NCI-H1436 (cell line): ENCODE data around the gene TBCE.
"Not testable (repeated sequence)": the region's sequence is repeated elsewhere in the genome, so short reads cannot be mapped to it uniquely, and the experiment has no call there.

Source experiments
- DNase-seq: peaks from one replicate; lab custom pipeline; 2025; lab: John Stamatoyannopoulos, UW

The TBCE gene

DNA sequence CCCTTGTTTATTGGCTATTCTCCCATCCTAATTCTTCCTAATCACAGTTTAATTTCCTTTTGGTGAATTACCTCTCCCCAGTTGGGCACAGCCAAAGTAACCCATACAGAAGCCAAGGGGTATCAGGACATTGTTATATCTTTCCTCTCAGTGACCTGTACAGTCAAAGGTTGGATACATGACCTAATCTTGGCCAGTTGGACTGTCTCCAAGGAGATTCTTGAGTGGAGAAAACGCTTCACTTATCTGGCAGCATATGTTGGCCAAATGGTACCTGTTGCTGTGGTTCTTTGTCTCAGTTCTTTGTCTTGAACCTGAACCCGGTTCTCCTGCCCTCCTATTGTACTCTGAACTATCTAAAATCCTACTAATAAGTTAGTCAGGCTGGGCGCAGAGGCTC is 15.3 kb upstream of the TBCE start:
- DNase-seq = no peak

DNA sequence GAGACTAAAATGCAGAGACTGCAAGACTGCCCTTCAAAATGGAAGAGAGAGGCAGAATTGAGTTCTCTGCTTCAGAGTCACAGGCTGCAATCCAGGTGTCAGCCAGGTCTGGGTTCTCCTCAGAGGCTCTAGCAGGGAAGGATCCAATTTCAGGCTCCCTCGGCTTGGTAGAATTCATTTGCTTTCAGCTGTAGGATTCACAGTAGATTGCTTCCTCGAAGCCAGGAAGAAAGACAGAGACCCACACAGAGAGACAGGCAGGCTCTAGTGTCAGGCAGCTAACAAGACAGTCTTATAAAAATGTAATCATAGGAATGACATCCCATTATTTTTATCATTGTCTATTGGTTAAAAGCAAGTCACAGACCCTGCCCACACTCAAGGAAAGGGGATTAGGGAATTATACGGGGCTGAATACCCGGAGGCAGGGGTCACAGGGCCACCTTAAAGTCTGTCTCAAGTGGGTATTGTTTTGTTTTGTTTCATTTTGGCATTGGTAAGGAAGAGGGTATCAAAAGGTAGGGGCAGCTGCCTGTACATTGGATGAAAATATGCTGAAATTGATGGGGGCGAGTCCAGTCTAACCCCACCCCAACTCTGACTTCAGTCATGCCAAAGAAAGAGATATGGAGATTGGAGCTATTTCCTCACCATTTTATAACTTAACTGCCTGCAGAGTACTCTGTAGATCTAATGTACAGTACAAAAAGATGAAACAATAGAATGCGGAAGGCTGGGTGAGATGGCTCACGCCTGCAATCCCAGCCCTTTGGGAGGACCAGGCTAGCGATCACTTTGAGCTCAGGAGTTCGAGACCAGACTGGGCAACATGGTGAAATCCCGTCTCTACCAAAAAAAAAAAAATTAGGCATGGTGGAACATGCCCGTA is 9.5 kb upstream of the TBCE start:
- DNase-seq = peak; percentile 37

DNA sequence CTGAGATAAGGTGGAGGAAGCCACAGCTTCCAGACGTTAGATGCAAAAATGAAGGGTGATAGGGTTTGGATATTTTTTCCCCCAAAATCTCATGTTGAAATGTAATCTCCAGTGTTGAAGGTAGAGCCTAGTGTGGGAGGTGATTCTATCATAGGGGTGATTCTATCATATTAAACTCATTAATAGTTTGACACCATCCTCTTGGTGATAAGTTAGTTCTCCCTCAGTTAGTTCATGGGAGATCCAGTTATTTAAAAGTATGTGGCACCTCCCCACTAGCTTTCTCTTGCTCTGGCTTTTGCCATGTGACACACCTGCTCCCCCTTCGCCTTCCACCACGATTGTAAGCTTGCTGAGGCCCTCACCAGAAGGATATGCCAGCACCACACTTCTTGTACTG is 8.3 kb upstream of the TBCE start:
- no peak for DNase-seq

DNA sequence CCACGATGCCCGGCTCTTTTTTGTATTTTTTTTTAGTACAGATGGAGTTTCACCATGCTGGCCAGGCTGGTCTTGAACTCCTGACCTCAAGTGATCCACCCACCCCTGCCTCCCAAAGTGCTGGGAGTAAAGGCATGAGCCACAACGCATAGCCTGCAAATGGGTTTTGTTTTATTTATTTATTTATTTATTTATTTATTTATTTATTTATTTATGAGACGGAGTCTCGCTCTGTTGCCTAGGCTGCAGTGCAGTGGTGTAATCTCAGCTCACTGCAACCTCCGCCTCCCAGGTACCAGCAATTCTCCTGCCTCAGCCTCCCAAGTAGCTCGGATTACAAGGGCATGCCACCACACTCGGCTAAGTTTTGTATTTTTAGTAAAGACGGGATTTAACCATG is 3.0 kb upstream of the TBCE start:
- DNase-seq = not testable (repeated sequence)

DNA sequence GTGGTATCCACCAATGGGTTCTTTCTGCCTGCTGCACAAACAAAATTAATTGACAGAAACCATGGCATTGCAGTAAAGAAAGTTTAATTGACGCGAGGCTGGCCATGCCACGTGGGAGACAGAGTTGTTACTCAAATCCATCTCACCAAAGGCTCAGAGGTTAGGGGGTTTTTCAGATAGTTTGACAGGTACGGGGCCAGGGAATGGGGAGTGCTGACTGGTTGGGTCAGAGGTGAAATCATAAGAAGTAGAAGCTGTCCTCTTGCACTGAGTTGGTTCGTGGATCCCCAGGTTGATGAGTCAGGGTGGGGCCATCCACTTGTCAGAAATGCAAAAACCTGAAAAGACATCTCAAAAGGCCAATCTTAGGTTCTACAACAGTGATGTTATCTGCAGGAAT is 941 bp upstream of the TBCE start:
- DNase-seq = no peak

DNA sequence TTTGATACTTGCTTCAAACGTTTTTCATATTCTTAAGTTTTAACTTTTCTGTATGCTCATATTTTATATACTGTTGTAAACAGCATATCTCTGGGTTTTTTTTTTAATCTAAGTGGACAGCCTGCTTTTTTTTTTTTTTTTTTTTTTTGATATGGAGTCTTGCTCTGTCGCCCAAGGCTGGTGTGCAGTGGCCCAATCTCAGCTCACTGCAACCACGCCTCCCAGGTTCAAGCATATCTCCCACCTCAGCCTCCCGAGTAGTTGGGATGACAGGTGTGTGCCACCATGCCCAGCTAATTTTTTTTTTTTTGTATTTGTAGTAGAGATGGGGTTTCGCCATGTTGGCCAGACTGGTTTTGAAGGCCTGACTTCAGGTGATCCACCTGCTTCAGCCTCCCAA is 1.2 kb downstream of the TBCE start:
- no peak for DNase-seq

DNA sequence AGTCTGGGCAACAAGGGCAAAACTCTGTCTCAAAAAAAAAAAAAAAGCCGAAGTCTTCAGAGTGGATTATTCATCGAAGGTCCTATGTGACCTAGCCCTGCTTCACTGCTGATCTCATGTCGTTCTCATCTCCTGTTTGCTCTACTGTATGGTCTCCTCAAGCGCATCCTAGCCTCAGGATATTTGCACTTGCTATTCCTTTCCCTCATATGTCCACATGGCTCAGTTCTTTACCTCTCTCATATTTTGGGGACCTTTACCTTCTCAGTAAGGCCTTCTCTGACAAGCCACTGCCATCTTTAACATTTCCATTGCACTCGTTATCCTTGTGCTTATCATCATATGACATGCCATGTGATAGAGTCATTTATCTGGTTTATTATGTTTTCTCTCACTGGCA is 2.6 kb downstream of the TBCE start:
- no peak for DNase-seq

DNA sequence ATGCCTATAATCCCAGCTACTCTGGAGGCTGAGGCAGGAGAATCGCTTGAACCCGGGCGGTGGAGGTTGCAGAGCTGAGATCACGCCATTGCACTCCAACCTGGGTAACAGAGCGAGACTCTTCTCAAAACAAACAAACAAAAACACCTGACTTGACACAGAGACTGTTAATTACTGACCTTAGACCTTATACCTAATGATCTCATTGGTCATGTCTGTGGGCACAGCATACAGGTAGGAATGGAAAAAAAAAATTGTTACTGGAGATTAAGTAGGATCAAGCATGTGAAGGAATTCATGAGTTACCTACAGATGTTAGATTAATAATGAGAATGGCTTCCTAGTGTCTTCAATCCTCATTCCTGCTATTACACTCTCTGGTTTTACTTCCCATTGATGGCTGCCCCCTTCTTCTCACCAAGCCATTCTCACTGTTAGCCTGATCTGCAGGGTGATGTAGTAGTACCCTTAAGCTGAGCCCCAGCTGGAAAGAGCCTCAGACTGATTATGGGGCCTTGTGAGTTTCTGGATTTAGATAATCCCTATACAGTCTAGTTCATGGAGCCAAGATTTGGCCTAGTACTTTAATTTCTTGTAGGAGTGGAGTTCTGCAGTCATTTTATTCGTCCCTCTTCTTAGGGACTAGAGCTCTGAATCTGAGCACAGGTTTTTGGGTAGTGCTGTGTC is 8.8 kb downstream of the TBCE start:
- no peak for DNase-seq

DNA sequence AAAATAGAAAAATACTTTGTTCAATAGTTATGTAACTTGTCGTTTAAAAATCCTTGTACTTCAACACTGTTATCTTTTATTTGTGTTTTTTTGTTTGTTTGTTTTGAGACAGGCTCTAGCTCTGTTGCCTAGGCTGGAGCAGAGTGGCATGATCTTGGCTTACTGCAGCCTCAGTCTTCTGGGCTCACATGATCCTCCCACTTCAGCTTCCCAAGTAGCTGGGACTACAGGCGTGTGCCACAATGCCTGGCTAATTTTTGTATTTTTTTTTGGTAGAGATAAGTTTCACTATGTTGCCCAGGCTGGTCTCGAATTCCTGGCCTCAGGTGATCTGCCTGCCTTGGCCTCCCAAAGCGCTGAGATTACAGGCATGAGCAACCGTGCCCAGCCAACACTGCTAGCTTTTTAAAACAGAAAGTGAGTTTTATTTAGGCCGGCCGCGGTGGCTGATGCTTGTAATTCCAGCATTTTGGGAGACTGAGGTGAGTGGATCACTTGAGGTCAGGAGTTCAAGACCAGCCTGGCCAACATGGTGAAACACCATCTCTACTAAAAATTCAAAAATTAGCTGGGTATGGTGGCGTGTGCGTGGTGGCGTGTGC is 11.0 kb downstream of the TBCE start:
- not testable (repeated sequence) for DNase-seq

DNA sequence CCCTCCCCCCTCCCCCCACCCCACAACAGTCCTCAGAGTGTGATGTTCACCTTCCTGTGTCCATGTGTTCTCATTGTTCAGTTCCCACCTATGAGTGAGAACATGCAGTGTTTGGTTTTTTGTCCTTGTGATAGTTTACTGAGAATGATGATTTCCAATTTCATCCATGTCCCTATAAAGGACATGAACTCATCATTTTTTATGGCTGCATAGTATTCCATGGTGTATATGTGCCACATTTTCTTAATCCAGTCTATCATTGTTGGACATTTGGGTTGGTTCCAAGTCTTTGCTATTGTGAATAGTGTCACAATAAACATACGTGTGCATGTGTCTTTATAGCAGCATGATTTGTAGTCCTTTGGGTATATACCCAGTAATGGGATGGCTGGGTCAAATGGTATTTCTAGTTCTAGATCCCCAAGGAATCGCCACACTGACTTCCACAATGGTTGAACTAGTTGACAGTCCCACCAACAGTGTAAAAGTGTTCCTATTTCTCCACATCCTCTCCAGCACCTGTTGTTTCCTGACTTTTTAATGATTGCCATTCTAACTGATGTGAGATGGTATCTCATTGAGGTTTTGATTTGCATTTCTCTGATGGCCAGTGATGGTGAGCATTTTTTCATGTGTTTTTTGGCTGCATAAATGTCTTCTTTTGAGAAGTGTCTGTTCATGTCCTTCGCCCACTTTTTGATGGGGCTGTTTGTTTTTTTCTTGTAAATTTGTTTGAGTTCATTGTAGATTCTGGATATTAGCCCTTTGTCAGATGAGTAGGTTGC is 14.9 kb downstream of the TBCE start:
- not testable (repeated sequence) for DNase-seq

DNA sequence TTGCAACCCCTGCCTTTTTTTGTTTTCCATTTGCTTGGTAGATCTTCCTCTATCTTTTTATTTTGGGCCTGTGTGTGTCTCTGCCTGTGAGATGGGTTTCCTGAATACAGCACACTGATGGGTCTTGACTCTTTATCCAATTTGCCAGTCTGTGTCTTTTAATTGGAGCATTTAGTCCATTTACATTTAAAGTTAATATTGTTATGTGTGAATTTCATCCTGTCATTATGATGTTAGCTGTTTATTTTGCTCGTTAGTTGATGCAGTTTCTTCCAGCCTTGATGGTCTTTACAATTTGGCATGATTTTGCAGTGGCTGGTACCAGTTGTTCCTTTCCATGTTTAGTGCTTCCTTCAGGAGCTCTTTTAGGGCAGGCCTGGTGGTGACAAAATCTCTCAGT is 18.4 kb downstream of the TBCE start:
- not testable (repeated sequence) for DNase-seq

DNA sequence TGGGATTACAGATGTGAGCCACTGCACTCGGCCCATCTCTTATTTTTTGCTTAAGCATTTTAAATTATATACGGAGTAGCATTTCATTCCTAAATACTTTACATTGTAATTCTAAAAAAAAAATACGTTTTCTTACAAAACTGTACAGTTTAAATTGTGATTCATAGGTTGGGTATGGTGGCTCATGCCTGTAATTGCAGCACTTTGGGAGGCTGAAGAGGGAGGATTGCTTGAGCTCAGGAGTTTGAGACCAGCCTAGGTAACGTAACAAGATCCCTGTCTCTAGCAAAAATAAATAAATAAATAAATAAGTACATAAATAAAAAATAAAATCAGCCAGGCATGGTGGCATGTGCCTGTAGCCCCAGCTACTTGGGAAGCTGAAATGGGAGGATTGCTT is 24.6 kb downstream of the TBCE start:
- DNase-seq = no peak

DNA sequence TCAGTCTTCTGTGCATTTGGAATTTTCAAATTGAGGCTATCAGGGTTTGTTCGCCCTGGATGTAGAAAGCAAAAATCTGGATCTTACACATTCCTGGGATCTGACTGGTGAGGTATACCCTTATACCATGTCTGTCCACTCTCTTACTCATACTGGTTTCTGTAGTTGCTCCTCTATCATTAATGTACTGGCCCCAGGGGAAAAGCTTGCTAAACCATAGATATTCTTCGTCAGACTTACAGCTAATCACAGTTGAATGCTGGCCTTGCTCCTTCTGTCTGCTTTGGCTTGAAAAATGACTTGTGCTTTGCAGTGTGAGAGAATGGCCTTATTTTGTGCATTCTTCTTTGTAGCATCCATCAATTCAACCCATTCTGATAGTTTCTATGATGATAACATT is 30.5 kb downstream of the TBCE start:
- no peak for DNase-seq

DNA sequence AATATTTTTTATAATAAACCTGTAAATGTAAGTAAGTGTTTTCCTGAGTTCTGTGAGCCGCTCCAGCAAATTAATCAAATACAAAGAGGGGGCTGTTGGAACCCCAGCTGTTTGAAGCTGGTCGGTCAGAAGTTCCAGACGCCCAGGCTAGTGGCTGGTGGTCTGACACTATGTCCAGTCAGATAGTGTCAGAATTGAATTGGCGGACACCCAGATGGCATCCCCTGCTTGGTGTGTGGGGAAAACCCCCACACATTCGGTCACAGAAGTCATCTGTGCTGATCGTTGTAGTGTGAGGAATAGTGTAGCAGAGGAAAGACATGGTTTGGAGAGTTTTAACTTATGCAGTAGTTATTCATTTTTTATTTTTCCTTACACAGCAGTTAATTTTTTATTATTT is 32.4 kb downstream of the TBCE start:
- DNase-seq = no peak

DNA sequence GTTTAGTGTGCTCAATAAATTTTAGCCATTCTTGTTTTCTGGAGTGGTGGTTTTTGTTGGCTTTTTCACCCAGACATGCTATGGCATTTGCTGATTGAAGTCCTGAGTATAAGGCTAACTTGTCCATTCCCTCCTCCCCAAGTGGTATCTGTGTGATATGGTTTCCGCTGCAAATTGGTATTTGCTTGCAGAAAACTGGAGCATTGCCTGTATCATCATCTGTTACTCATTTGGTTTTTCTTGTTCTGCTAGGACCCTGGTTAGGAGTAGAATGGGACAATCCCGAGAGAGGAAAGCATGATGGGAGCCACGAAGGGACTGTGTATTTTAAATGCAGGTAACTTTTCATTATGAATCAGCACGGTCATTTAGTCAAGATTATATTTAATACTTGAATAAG is 34.0 kb downstream of the TBCE start:
- no peak for DNase-seq

DNA sequence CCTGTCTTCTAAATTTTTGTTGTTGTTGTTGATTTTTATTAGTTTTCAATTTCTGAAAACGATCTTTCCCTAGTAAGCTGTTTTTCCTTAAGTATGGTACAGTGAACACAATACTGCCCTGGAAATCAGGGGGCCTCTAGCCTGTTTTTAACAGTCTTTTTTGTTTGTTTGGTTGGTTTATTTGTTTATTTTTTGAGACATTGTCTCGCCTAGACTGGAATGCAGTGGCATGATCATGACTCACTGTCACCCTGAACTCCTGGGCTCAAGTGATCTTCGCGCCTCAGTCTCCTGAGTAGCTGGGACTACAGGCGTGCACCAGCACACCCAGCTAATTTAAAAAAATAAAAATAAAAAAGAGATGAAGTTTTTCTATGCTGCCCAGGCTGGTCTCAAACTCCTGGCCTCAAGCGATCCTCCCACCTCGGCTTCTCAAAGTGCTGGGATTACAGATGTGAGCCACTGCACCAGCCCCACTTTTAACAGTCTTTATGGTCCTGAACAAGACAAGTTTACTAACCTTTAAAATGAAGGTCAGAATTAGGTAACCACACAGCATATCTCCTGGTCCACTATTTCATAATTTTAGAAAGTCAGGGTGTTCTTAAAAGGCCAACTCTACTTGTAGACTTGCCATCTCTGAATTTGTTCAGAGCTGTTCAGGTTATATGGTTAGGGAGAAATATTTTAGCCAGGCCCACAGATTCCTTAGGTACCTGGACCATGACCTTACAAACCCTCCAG is 35.4 kb downstream of the TBCE start:
- DNase-seq = no peak

DNA sequence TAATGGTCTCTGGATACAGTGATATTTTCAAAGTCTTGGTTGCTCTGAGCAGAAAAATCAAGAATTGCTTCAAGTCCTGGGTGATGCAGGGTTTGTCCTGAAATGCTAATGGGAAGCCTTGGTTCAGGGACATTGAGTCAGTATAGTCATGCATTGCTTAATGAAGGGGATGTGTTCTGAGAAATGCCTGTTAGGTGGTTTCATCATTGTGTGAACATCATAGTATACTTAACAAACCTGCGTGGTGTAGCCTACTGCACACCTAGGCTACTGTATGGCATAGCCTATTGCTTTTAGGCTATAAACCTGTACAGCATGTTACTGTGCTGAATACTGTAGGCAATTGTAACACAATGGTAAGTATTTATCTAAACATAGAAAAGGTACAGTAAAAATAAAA is 36.4 kb downstream of the TBCE start:
- DNase-seq = no peak

DNA sequence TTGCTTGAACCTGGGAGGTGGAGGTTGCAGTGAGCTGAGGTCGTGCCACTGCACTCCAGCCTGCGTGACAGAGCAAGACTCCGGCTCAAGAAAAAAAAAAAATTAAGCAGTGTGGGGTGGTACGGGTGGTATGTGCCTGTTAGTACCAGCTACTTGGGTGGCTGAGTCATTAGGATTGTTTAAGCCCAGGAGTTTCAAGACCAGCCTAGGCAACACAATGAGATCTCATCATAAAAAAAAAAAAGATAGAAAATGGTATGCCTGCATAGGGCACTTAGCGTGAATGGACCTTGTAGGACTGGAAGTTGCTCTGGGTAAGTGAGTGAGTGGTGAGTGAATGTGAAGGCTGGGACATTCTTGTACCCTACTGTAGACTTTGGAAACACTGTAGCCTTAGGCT is 37.0 kb downstream of the TBCE start:
- no peak for DNase-seq

DNA sequence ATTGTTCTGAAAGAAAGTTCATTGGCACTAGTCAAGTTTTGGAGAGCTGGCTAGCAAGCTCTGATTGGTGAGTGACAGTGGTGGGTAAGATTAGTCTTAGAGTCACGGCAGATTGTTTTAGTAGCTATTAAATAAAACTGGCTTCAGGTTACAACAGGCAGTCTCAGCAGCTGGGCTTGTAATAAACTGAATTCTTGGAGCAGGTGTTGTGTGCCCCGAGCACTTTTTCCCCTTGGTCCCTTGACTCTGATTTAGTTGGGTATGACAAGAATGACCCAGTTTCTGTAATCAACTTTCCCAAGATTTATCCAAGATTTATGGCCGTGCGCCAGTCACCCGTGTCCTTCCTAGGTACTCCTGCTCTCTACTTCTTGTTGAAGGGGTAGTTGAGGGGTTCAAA is 40.2 kb downstream of the TBCE start:
- DNase-seq = peak; percentile 9

DNA sequence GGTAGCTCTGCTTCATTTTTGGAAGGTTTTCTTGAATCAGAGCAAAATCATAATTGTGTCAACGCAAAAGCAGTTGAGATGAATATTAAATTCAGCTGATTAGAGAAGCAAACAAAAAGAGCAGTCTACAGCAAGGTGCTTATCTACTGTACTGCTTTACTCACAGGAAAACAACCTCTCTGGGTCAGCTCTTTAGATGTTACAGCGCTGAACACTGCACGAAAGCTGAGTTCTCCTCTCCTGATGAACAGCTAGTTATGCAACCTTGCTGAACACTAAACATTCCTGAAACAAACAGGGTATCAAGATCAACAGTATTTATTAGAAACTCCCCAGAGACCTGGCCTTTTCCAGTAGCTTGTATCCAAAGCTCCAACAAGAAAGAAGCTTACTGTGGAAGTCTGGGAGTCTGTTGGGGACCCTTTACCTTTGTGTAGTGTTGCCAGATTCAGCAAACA is 41.3 kb downstream of the TBCE start:
- no peak for DNase-seq

DNA sequence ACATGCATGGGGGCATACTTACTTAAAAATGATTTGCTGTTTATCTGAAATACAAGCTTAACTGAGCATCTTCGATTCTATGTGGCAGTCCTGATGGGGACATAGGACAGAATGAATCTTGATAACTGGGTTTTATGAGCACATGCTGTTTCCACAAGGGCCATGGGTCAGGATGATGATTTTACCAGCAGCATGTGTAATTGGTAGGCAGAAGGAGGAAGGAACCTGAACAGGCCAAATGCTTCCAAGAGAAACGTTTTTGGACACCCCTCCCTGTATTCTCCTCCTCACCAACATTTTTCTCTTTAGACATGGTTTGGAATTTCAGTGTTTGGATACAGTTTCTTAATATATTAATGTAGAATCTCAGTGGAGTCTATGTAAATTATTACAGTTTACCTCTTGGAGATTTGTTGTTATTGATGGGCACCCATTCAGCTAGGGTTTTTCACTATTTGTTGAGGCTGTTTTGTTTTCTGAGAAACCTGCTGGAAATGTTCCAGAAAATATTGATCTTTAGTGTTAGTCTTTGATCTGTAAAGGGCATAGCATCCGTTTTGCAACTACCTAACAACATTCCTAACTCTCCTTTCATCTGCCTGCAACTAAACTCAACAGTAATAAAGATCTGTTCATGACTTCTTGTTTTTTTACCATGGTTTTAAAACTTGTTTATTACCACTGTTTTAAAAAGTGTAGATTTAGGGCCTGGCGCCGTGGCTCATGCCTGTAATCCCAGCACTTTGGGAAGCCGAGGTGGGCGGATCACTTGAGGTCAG is 42.0 kb downstream of the TBCE start:
- no peak for DNase-seq
